SH-SY5Y (cell line): Measurements from ENCODE around the gene SHPK.

Source experiments
- GATA2 ChIP-seq: IDR thresholded peaks from 2 replicates; pipeline ENCODE4 v1.6.1; 2011; ENCODE audit warnings: mild to moderate bottlenecking, low read depth, low read length
- GATA3 ChIP-seq: IDR thresholded peaks from 2 replicates; pipeline ENCODE4 v1.6.1; 2011; ENCODE audit warnings: low read depth, mild to moderate bottlenecking, low read length, moderate library complexity

- TF ChIP-seq GATA3 (no peak), GATA2 (no peak)
Measured at GRCh38 chr17:3576970-3577369, 59.1 kb downstream of the SHPK start.
